ENCODE measurements around the gene ARFGAP2. TPM values are rescaled to one million over a fixed set of nuclear protein-coding genes. Genes with fewer than 3 reads are reported as not detected.

Gene ARFGAP2
- total RNA-seq, 1 donor from 2014 or later, result 119 TPM

DNA sequence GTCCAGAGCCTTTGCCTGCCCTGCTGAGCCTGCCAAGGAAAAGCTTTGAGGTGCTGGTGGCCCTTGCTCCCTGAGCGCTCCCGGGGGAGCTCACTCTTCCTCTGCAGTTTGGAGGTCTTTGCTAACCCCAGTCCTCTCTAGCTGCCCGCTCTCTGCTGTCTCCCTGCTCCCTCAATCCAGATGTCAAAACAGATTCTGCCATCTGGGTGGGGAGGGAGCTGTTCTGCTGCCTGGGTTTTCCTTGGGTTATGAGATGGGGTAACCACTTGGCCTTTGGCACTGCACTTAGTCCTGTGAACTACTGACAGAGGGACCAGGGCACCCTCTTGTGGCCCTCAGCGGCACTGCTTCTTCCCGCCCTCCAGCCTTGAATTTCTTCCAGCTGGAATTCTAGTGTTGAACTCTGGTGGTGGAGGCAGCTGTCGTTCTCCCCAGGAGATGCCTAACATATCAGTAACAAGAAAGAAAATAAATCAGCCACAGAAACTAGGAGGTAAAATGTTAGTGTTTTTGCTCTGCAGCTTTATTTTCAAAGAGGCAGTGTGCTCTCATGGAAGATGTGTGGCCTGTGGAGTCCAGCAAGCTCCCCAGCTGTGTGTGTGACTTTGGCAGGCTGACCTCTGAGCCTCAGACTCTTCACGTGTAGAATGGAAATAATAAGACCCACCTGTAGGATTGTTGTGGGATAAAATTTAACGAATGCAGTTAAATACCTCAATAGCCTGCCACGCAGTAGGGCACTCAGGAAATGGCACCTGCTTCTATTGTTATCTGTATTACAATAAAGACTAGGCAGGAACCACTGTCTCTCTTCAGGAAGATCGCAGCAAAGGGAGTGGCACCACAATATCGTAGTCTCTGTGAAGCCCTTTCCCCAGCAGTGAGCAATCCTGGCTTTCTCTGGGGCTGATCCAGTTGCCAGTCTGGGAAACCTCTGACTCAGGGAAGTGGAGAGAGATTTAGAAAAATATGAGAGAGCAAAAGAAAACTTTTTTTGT is 23.4 kb downstream of the ARFGAP2 start:
- TF ChIP-seq, protein P1, sequence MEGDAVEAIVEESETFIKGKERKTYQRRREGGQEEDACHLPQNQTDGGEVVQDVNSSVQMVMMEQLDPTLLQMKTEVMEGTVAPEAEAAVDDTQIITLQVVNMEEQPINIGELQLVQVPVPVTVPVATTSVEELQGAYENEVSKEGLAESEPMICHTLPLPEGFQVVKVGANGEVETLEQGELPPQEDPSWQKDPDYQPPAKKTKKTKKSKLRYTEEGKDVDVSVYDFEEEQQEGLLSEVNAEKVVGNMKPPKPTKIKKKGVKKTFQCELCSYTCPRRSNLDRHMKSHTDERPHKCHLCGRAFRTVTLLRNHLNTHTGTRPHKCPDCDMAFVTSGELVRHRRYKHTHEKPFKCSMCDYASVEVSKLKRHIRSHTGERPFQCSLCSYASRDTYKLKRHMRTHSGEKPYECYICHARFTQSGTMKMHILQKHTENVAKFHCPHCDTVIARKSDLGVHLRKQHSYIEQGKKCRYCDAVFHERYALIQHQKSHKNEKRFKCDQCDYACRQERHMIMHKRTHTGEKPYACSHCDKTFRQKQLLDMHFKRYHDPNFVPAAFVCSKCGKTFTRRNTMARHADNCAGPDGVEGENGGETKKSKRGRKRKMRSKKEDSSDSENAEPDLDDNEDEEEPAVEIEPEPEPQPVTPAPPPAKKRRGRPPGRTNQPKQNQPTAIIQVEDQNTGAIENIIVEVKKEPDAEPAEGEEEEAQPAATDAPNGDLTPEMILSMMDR (IDR thresholded peaks at IDR 0.05; ENCODE audit: partially characterized antibody, unreplicated experiment), result peak; percentile 89
- H3K9me3 Mint-ChIP-seq (ENCODE audit: unreplicated experiment), result peaks cover 9% of the 10 kb centered on the region
- peaks cover 27% of the 10 kb centered on the region for H3K4me1 Mint-ChIP-seq (ENCODE audit: low read depth, unreplicated experiment)
- peak overlapping the region; percentile 55 for H3K4me3 Mint-ChIP-seq (ENCODE audit: unreplicated experiment)
- peaks cover 5% of the 10 kb centered on the region for H3K36me3 Mint-ChIP-seq (ENCODE audit: unreplicated experiment)
- H3K27ac Mint-ChIP-seq (ENCODE audit: unreplicated experiment), result peak overlapping the region; percentile 84
- DNase-seq, result peak; percentile 87
- peaks cover 11% of the 10 kb centered on the region for H3K27me3 Mint-ChIP-seq (ENCODE audit: unreplicated experiment)

DNA sequence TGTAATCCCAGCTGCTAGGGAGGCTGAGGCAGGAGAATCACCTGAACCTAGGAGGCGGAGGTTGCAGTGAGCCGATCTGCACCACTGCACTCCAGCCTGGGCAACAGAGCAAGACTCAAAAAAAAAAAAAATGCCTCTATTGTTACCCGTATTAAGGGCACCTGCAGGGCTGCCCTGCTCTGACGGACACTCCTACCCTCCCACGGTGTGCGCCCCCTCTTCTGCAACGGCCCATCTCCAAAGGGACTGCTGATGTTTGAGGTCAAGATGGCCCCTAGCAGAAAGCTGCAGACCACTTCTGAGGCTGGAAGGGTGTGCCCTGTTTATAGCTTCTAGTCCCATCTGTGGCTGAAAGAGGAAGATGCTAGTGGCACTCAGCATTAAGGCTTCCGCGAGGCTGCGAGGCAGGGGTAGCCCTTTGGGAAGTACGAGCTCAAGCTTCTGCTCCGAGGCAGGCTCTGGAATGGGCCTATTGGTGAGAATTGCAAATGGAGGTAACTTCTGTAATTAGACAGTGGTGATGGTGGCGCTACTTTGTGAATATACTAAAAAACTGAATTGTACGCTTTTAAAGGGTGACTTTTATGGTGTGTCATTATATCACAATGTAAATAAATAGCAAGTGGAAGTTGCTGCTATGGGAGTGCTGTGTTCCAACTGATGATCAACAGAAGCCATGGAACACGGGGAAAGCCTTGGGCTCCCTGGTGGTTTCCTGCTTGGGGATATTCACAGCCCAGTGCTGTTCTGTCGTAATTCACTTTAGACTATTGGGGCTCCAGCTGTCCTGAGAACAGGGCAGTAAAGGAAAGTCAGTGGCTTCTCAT is 24.3 kb downstream of the ARFGAP2 start:
- no peak for DNase-seq
- TF ChIP-seq, protein P1 (IDR thresholded peaks at IDR 0.05; ENCODE audit: partially characterized antibody, unreplicated experiment), result no peak
- Mint-ChIP-seq H3K9me3 (ENCODE audit: unreplicated experiment) (peaks cover 9% of the 10 kb centered on the region), H3K36me3 (ENCODE audit: unreplicated experiment) (peaks cover 5% of the 10 kb centered on the region), H3K4me3 (ENCODE audit: unreplicated experiment) (no peak overlapping the region), H3K27me3 (ENCODE audit: unreplicated experiment) (peaks cover 13% of the 10 kb centered on the region), H3K4me1 (ENCODE audit: low read depth, unreplicated experiment) (peaks cover 27% of the 10 kb centered on the region), H3K27ac (ENCODE audit: unreplicated experiment) (peak overlapping the region; percentile 31)

DNA sequence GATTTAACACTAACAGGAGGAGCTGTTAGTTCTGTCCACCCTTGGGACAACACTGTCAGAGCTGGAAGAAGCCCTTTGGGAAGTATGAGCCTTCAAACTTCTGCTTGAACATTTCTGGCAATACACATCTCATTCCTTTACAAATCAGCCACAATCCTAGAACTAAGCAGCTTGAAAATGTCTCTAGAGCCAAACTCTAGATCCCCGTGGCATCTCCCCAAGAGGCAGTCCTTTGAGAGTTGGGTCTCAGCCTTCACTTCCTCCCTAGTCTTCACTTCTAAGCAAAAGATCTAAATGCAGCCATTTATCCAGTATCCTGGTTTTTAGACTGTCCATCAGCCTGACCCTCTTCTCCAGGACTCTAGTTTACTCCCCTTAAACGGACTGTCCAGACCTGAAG is 26.9 kb downstream of the ARFGAP2 start:
- H3K9me3 Mint-ChIP-seq (ENCODE audit: unreplicated experiment), result peaks cover 9% of the 10 kb centered on the region
- no peak overlapping the region for H3K4me3 Mint-ChIP-seq (ENCODE audit: unreplicated experiment)
- H3K36me3 Mint-ChIP-seq (ENCODE audit: unreplicated experiment), result peaks cover 5% of the 10 kb centered on the region
- H3K27ac Mint-ChIP-seq (ENCODE audit: unreplicated experiment), result no peak overlapping the region
- H3K4me1 Mint-ChIP-seq (ENCODE audit: low read depth, unreplicated experiment), result peaks cover 21% of the 10 kb centered on the region
- TF ChIP-seq, protein P1 (IDR thresholded peaks at IDR 0.05; ENCODE audit: partially characterized antibody, unreplicated experiment), result no peak
- H3K27me3 Mint-ChIP-seq (ENCODE audit: unreplicated experiment), result peaks cover 11% of the 10 kb centered on the region
- DNase-seq, result no peak

DNA sequence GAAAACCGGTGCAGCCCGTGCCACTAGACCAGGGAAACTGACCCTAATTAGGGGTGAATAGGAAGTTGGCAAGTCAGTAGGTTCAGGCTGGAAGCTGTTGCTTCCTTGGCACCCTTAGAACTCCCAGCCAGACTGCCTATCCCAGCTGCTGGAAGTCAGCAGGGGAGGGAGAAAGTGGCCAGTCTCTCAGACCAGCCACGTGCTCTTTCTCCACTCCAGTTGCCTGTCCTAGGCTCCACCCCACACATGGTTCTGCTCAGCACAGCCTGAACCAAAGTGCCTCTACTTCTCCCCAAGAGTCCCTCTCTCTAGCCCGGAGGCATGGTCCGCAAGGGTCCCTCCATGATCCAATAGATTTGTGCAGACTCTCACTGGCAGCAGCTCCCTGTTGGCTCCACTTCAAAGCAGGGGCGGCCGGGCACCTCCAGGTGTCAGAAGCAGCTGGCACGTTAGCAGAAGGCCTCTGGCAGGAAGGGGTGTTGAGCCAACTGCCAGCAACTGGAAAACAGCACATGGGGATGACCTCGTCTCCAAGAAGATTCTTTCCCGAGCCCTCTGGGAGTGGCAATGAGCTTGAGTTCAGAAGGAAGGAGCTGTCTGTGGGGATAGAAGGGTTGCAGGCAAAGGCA is 27.7 kb downstream of the ARFGAP2 start:
- H3K36me3 Mint-ChIP-seq (ENCODE audit: unreplicated experiment), result peaks cover 5% of the 10 kb centered on the region
- H3K4me1 Mint-ChIP-seq (ENCODE audit: low read depth, unreplicated experiment), result peaks cover 17% of the 10 kb centered on the region
- TF ChIP-seq, protein P1 (IDR thresholded peaks at IDR 0.05; ENCODE audit: partially characterized antibody, unreplicated experiment), result no peak
- H3K27me3 Mint-ChIP-seq (ENCODE audit: unreplicated experiment), result peaks cover 11% of the 10 kb centered on the region
- peaks cover 9% of the 10 kb centered on the region for H3K9me3 Mint-ChIP-seq (ENCODE audit: unreplicated experiment)
- DNase-seq, result no peak
- H3K4me3 Mint-ChIP-seq (ENCODE audit: unreplicated experiment), result no peak overlapping the region
- H3K27ac Mint-ChIP-seq (ENCODE audit: unreplicated experiment), result no peak overlapping the region
